ENCODE measurements around the gene RAD51B.

Gene RAD51B

GRCh38 chr14:68158640-68159039 lies 339.1 kb downstream of the RAD51B start:
- TF ChIP-seq, protein P1, sequence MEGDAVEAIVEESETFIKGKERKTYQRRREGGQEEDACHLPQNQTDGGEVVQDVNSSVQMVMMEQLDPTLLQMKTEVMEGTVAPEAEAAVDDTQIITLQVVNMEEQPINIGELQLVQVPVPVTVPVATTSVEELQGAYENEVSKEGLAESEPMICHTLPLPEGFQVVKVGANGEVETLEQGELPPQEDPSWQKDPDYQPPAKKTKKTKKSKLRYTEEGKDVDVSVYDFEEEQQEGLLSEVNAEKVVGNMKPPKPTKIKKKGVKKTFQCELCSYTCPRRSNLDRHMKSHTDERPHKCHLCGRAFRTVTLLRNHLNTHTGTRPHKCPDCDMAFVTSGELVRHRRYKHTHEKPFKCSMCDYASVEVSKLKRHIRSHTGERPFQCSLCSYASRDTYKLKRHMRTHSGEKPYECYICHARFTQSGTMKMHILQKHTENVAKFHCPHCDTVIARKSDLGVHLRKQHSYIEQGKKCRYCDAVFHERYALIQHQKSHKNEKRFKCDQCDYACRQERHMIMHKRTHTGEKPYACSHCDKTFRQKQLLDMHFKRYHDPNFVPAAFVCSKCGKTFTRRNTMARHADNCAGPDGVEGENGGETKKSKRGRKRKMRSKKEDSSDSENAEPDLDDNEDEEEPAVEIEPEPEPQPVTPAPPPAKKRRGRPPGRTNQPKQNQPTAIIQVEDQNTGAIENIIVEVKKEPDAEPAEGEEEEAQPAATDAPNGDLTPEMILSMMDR (conservative IDR thresholded peaks at IDR 0.05; ENCODE audit: low read depth), result no peak
- POLR2A ChIA-PET (ENCODE audit: low non-redundant PET), result no interaction called here
- no peak overlapping the region for H3K27ac ChIP-seq
- DNase-seq (ENCODE audit: low spot score), result no peak
- CTCF ChIA-PET, result interaction anchor here (0.7 kb wide), 1 partner anchor 130 kb away, joined by 4 read pairs; no protein-coding TSS in a partner anchor

DNA sequence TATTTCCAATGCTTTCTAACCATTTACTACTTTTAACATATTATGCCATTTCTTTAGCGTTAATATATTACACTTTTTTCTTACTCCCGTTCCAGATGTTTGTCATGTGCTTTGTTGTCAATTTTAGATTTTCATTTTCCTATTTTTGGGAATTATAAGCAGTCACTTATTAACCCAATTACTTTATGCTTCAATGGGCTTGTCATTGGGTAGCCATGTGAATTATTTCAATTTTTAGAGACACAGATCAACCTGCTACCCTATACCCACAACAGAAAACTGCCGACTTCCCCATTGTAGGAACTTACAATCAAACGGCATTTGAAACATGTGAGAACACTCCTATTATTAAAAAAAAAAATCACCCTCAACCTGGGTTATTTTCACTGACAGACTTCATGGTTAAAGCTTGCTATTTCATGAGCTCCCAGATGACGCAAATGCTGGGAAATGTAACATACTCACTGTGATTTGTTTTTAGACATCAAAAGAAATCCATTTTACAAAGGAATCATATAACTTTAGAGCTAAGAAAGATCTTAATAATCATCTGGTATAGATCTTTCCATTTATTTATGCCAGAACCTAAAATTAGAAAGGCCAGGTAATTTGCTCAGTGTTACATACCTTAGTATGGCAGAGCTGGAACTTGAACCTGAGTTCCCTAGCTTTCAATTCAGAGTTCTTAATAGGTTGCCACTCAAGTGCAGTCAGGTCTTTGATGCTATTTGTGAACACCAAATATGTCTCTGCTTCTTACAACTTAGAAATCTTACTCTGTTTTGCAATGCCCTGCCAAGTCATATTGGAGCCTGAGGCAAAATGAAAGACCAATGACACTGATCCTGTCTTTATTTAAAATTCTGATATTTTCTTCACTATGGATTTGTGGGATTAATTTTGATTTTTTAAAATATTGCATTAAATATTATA lies 340.4 kb downstream of the RAD51B start:
- CTCF ChIA-PET, result interaction anchor here (0.6 to 0.7 kb wide), 3 partner anchors 15 to 699 kb away, joined by 3 to 7 read pairs (median 4); no protein-coding TSS in a partner anchor
- no peak overlapping the region for H3K27ac ChIP-seq
- POLR2A ChIA-PET (ENCODE audit: low non-redundant PET), result no interaction called here
- TF ChIP-seq, protein P1 (conservative IDR thresholded peaks at IDR 0.05; ENCODE audit: low read depth), result no peak
- DNase-seq (ENCODE audit: low spot score), result no peak

DNA sequence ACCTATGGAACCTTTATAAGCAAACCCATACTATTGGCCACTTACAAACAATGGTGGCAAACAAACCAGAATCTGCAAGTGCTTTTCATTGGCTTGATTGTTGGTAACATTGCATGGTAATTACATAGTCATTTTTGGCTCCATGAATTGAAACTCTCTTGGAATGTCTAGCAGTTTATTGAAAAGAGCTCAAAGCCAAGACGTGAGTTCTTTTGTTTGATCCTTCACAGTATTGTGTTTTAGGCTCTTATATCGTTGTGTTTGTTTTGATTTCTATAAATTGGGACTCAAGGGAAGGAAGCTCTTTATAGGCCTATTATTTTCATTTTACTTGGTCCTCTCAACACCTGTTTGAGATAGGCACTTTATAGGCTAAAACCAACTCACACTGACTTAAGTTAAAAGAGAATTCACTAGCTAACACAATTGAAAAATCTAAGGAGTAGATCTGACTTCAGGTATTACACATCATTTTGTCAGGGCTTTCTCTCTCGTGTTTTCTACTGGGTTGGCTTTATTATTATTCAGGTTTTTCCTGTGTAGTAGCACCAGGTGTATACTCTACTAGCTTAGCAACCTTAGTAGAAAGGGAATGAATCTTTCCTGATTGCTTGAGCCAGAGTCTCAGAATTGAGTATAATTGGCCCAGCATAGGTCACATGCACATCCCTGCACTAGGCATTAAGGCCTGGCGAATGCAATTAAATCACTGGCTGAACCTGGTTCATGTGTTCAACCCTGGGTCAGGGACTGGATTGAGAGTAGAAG lies 341.4 kb downstream of the RAD51B start:
- DNase-seq (ENCODE audit: low spot score), result no peak
- TF ChIP-seq, protein P1 (conservative IDR thresholded peaks at IDR 0.05; ENCODE audit: low read depth), result no peak
- H3K27ac ChIP-seq, result no peak overlapping the region
- ChIA-PET CTCF (interaction anchor here (0.6 kb wide), 1 partner anchor 793 kb away, joined by 3 read pairs; no protein-coding TSS in a partner anchor), POLR2A (ENCODE audit: low non-redundant PET) (no interaction called here)

DNA sequence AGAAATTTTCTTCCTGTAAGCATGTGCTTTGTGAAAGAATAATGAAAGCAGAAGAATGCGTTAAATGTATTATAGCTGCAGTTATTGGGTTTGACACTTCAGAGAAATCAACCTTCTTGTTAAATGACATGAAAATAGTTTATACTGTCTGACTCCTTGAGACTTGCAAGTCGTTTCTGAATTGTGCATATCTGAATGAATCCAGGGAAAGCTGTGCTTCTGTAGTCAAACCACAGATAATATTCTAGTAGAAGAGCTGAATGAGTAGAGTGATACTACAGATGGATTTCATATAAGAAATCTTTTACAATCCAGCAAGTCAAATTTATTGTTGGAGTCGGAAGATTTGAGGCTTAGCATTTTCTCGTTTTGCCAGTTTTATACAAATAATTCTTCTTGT lies 343.3 kb downstream of the RAD51B start:
- ChIA-PET POLR2A (ENCODE audit: low non-redundant PET) (no interaction called here), CTCF (no interaction called here)
- no peak overlapping the region for H3K27ac ChIP-seq
- TF ChIP-seq, protein P1 (conservative IDR thresholded peaks at IDR 0.05; ENCODE audit: low read depth), result no peak
- DNase-seq (ENCODE audit: low spot score), result no peak

DNA sequence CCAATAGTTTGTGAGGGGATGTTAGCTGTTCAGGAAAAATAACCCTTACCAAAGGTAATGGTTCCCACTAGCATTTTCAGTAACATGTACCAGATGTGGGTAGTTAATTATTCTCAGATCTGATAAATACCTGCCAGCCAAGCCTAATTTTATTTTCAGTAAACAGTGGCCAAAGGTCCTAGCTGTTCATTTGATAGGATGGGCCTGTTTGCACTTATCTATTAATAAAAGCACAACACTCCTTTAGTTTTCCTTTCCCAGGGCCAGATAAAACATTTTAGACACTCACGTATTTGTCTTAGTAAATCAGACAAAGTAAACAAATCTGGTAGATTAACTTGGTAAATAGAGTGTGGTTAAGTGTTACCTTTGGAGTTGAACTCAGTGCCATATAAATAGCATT lies 345.1 kb downstream of the RAD51B start:
- no peak for DNase-seq (ENCODE audit: low spot score)

More for the DNA sequence above, 345.1 kb downstream of the RAD51B start:
- TF ChIP-seq, protein P1 (conservative IDR thresholded peaks at IDR 0.05; ENCODE audit: low read depth), result no peak
- no peak overlapping the region for H3K27ac ChIP-seq
- CTCF ChIA-PET, result interaction anchor here (0.5 to 0.7 kb wide), 3 partner anchors 15 to 150 kb away, joined by 3 to 4 read pairs (median 3); no protein-coding TSS in a partner anchor
- POLR2A ChIA-PET (ENCODE audit: low non-redundant PET), result no interaction called here

All from RWPE1 (cell line).